Tibial nerve (tissue), 4 donors: ENCODE measurements around the gene ITGA1. TPM values are rescaled to one million over a fixed set of nuclear protein-coding genes. Genes with fewer than 3 reads are reported as not detected.
"Not testable (repeated sequence)": the region's sequence is repeated elsewhere in the genome, so short reads cannot be mapped to it uniquely, and the experiment has no call there.

Experiments used
- DNase-seq, 2 donors: peaks; one replicate each; pipeline ENCODE4 v3.0.0-alpha.2; 2019; ENCODE audit warnings: low spot score in 2 of 2
- H3K27ac ChIP-seq, 4 donors: fragments of 200-600 bp; sonication (generic) in 3 of 4; one replicate each; pipeline ENCODE4 v1.5.1; 2017 to 2019; ENCODE audit warnings: mild to moderate bottlenecking in 1 of 4
- H3K27me3 ChIP-seq, 2 donors: fragments of 200-600 bp; sonication (generic) in 1 of 2; one replicate each; pipeline versions ENCODE4 v1.5.1 to v1.6.0; 2017 to 2019
- H3K36me3 ChIP-seq, 3 donors: fragments of 200-600 bp; sonication (generic); one replicate each; pipeline ENCODE4 v1.5.1; 2018 to 2019
- H3K4me1 ChIP-seq, 4 donors: fragments of 200-600 bp; sonication (generic) in 3 of 4; one replicate each; pipeline ENCODE4 v1.5.1; 2017 to 2019
- H3K4me3 ChIP-seq, 4 donors: fragments of 200-600 bp; sonication (generic) in 3 of 4; one replicate each; pipeline ENCODE4 v1.5.1; 2017 to 2019; ENCODE audit warnings: mild to moderate bottlenecking in 1 of 4, moderate library complexity in 1 of 4
- H3K9me3 ChIP-seq, 4 donors: fragments of 200-600 bp; sonication (generic) in 3 of 4; one replicate each; pipeline ENCODE4 v1.5.1; 2017 to 2019
- CTCF ChIP-seq, 5 experiments: fragments of 200-600 bp in 3 of 5; fragments of 450-650 bp in 2 of 5; sonication (generic) in 3 of 5; IDR thresholded peaks; one replicate each; pipeline ENCODE4 v1.5.1; 2016 to 2019; ENCODE audit warnings: antibody characterized with exemption in 5 of 5, mild to moderate bottlenecking in 3 of 5, moderate library complexity in 2 of 5
- EP300 ChIP-seq, 2 donors: sonication (generic); formaldehyde crosslinking; IDR thresholded peaks; one replicate each; pipeline ENCODE4 v1.6.1; 2017; ENCODE audit warnings: antibody characterized with exemption in 2 of 2, mild to moderate bottlenecking in 1 of 2
- POLR2A ChIP-seq, 2 donors: fragments of 450-650 bp; IDR thresholded peaks; one replicate each; pipeline ENCODE4 v1.6.1; 2017; ENCODE audit warnings: antibody characterized with exemption in 2 of 2, mild to moderate bottlenecking in 2 of 2, moderate library complexity in 2 of 2
- WGBS, 2 donors: methylation state at CpG; one replicate each; pipeline ENCODE4 v1.1.5; 2018; 5-methylcytosine and 5-hydroxymethylcytosine counted together
- total RNA-seq, 4 donors: library from RNA; depleted of rRNA; stranded (reverse); fragments of >200 nt; gene quantifications; one replicate each; pipeline ENCODE4 v1.1.0, GENCODE V29; 2016

The ITGA1 gene
- total RNA-seq, 4 donors from 2014 or later, result 26.8 to 62.5 (median 27.7) TPM

DNA sequence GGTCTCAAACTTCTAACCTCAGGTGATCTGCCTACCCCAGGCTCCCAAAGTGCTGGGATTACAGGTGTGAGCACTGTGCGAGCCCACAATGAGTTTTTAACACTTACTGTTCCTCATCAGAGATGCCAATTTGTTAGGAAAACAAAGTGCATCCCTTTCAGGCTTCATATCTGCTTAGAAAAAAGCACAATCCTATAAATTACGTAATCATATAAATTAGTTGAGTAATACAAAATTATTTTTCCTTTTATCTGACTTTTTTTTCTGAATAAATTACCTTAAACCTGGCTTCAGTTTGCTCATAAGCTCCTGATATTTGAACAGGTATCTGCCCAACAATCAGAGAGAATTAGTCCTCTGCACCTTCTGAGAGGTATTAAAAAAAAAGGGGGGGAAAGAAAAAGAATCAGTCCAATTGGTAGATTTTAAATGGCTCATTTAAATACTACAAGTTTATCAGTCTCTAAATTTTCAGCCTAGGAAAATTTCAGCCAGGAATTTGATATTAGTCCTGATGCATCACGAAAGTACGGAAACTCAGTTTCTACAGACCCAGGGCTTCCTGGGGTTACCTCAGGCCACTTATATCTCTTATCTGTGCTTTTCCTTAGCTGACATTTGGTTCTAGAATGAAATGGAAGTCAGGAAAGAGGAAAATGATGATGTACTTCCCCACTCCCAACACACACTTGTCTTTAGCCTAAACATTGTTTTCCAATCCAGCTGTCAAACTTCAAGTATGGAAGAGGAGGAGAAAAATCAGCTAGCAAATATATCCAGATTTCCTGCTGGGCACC lies 26.8 kb downstream of the ITGA1 start:
- DNase-seq, result no peak
- no peak overlapping the region for H3K4me3 ChIP-seq
- H3K9me3 ChIP-seq, result no peaks in the 10 kb centered on the region
- 69 to 87% methylated on average over 4 of the region's 4 CpGs for WGBS, 2 donors
- no peak overlapping the region for H3K27ac ChIP-seq
- H3K4me1 ChIP-seq, result peaks cover 0 to 38% (median 2%) of the 10 kb centered on the region in 4 donors
- TF ChIP-seq CTCF (IDR thresholded peaks at IDR 0.05) (no peak), EP300 (IDR thresholded peaks at IDR 0.05) (no peak), POLR2A (IDR thresholded peaks at IDR 0.05) (no peak)
- no peaks in the 10 kb centered on the region for H3K36me3 ChIP-seq
- no peaks in the 10 kb centered on the region for H3K27me3 ChIP-seq

GRCh38 chr5:52817818-52818217 lies 30.1 kb downstream of the ITGA1 start:
- Histone ChIP-seq H3K9me3 (no peaks in the 10 kb centered on the region), H3K4me1 (peaks cover 0 to 27% (median 3%) of the 10 kb centered on the region in 4 donors), H3K4me3 (no peak overlapping the region), H3K27me3 (no peaks in the 10 kb centered on the region), H3K36me3 (no peaks in the 10 kb centered on the region), H3K27ac (no peak overlapping the region)
- WGBS, 2 donors, result 90 to 100% methylated on average over 1 of the region's 1 CpG
- TF ChIP-seq CTCF (IDR thresholded peaks at IDR 0.05), result no peak
- no peak for DNase-seq

GRCh38 chr5:52818360-52818759 lies 30.6 kb downstream of the ITGA1 start:
- WGBS, 2 donors, result 85 to 97% methylated on average over 1 of the region's 1 CpG
- TF ChIP-seq POLR2A (IDR thresholded peaks at IDR 0.05), result no peak
- TF ChIP-seq EP300 (IDR thresholded peaks at IDR 0.05), result no peak
- TF ChIP-seq CTCF (IDR thresholded peaks at IDR 0.05), result no peak
- H3K27ac ChIP-seq, result no peak overlapping the region

GRCh38 chr5:52818807-52819206 lies 31.1 kb downstream of the ITGA1 start:
- not testable (repeated sequence) for H3K4me3 ChIP-seq, H3K9me3 ChIP-seq, H3K27ac ChIP-seq, H3K36me3 ChIP-seq, DNase-seq, H3K27me3 ChIP-seq
- H3K4me1 ChIP-seq, result peaks cover 0 to 28% (median 8%) of the 10 kb centered on the region in 4 donors
- 84 to 89% methylated on average over 3 of the region's 3 CpGs for WGBS, 2 donors

More at GRCh38 chr5:52818360-52818759, 30.6 kb downstream of the ITGA1 start:
- H3K9me3 ChIP-seq, result no peaks in the 10 kb centered on the region
- no peak for DNase-seq
- no peak overlapping the region for H3K4me3 ChIP-seq
- peaks cover 0 to 32% (median 6%) of the 10 kb centered on the region in 4 donors for H3K4me1 ChIP-seq
- H3K27me3 ChIP-seq, result no peaks in the 10 kb centered on the region
- H3K36me3 ChIP-seq, result no peaks in the 10 kb centered on the region

DNA sequence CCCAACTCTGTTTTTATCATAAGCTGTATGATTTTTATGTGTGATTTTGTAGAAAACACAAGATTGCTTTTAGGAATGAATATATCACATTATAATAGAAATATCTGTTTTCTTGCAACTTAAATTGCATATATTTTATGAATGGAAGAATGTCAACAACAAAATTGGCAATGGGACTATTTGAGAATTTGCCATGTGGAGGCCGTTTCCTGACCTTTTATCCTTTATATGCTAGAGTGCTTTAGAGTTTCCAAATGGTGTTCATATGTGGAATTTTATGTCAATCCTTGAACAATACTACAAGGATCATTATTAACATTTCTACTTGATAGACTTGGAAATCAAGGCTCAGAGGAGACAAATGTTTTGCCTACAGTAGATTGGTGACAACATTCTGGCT lies 34.2 kb downstream of the ITGA1 start:
- no peak for DNase-seq
- TF ChIP-seq POLR2A (IDR thresholded peaks at IDR 0.05) (no peak), CTCF (IDR thresholded peaks at IDR 0.05) (no peak), EP300 (IDR thresholded peaks at IDR 0.05) (no peak)
- no peaks in the 10 kb centered on the region for H3K36me3 ChIP-seq
- H3K27ac ChIP-seq, result peak overlapping the region in 2 of 4 donors; percentile 48 to 67
- H3K4me1 ChIP-seq, result peaks cover 0 to 20% (median 8%) of the 10 kb centered on the region in 4 donors
- H3K4me3 ChIP-seq, result no peak overlapping the region
- WGBS, 2 donors, result 20 to 21% methylated on average over 1 of the region's 1 CpG
- no peaks in the 10 kb centered on the region for H3K9me3 ChIP-seq
- H3K27me3 ChIP-seq, result no peaks in the 10 kb centered on the region
